GM21526 (cell line): Measurements from ENCODE around the gene NTSR1.

Experiments
- ATAC-seq: cut with Tn5 transposase; IDR thresholded peaks from one replicate; pipeline ENCODE4 v1.9.1; 2021; ENCODE audit warnings: moderate library complexity; ENCODE audit not compliant: unreplicated experiment, low FRiP score

NTSR1 gene

GRCh38 chr20:62779417-62779685 lies 70.7 kb downstream of the NTSR1 start:
- ATAC-seq = no peak

GRCh38 chr20:62780204-62780603 lies 71.6 kb downstream of the NTSR1 start:
- no peak for ATAC-seq

GRCh38 chr20:62780696-62781095 lies 72.1 kb downstream of the NTSR1 start:
- no peak for ATAC-seq

- no peak for ATAC-seq
Observed at GRCh38 chr20:62782149-62782892, 73.7 kb downstream of the NTSR1 start.

- no peak for ATAC-seq
Observed at GRCh38 chr20:62782893-62783278, 74.2 kb downstream of the NTSR1 start.

- no peak for ATAC-seq
Observed at GRCh38 chr20:62784497-62784896, 75.9 kb downstream of the NTSR1 start.

- no peak for ATAC-seq
Observed at GRCh38 chr20:62785393-62785792, 76.8 kb downstream of the NTSR1 start.

- ATAC-seq = no peak
Observed at GRCh38 chr20:62786157-62786556, 77.5 kb downstream of the NTSR1 start.

- no peak for ATAC-seq
Observed at GRCh38 chr20:62787321-62787720, 78.7 kb downstream of the NTSR1 start.

- ATAC-seq = no peak
Observed at GRCh38 chr20:62787866-62788265, 79.2 kb downstream of the NTSR1 start.

- ATAC-seq = no peak
Observed at GRCh38 chr20:62788607-62789006, 80.0 kb downstream of the NTSR1 start.

GRCh38 chr20:62790075-62790474 lies 81.4 kb downstream of the NTSR1 start:
- no peak for ATAC-seq

GRCh38 chr20:62791301-62792181 lies 82.9 kb downstream of the NTSR1 start:
- ATAC-seq = no peak

- ATAC-seq = no peak
Observed at GRCh38 chr20:62792182-62792939, 83.7 kb downstream of the NTSR1 start.

- no peak for ATAC-seq
Observed at GRCh38 chr20:62792940-62793756, 84.5 kb downstream of the NTSR1 start.

- no peak for ATAC-seq
Observed at GRCh38 chr20:62793757-62794006, 85.0 kb downstream of the NTSR1 start.

- peak; percentile 57 for ATAC-seq
Observed at GRCh38 chr20:62794007-62794724, 85.5 kb downstream of the NTSR1 start.

GRCh38 chr20:62795023-62795761 lies 86.6 kb downstream of the NTSR1 start:
- ATAC-seq = no peak

GRCh38 chr20:62796699-62797491 lies 88.3 kb downstream of the NTSR1 start:
- no peak for ATAC-seq
